Adrenal gland (tissue), 5 donors: ENCODE measurements around the gene ZNF341.

Experiments used
- POLR2A ChIP-seq, 2 donors: fragments of 450-650 bp; IDR thresholded peaks; one replicate each; pipeline ENCODE4 v1.6.1; 2017; ENCODE audit warnings: antibody characterized with exemption in 2 of 2, mild to moderate bottlenecking in 2 of 2, moderate library complexity in 1 of 2
- TF ChIP-seq, protein P1 (sequence below), 6 experiments: fragments of 450-650 bp in 4 of 6; fragments of 200-600 bp in 2 of 6; sonication (generic) in 1 of 6; IDR thresholded peaks; 1 replicate in 5 of 6; 2 replicates in 1 of 6; pipeline versions ENCODE4 v1.5.1 to v1.8.0; 2016 to 2021; ENCODE audit warnings: antibody characterized with exemption in 6 of 6, mild to moderate bottlenecking in 2 of 6, moderate library complexity in 1 of 6
- donor health status: DM: no; HTN: no; CAD: no.

DNA sequence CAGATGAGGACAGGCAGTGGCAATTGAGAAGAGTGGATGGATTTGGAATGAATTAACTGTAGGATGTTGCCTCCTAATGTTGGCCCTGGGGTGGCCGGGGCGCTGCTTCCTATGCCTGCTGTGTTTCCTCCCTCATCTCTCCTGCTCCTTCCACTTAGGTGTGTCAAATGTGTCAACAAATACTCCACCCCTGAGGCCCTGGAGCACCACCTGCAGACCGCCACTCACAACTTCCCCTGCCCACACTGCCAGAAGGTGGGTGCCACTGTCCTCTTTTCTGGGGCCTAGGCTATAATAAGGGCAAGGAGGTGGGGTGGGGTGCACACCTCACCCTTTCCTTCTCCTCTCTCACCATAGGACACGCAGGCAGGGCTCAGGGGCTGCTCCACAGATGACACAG lies 49.3 kb downstream of the ZNF341 start:
- TF ChIP-seq, protein P1, sequence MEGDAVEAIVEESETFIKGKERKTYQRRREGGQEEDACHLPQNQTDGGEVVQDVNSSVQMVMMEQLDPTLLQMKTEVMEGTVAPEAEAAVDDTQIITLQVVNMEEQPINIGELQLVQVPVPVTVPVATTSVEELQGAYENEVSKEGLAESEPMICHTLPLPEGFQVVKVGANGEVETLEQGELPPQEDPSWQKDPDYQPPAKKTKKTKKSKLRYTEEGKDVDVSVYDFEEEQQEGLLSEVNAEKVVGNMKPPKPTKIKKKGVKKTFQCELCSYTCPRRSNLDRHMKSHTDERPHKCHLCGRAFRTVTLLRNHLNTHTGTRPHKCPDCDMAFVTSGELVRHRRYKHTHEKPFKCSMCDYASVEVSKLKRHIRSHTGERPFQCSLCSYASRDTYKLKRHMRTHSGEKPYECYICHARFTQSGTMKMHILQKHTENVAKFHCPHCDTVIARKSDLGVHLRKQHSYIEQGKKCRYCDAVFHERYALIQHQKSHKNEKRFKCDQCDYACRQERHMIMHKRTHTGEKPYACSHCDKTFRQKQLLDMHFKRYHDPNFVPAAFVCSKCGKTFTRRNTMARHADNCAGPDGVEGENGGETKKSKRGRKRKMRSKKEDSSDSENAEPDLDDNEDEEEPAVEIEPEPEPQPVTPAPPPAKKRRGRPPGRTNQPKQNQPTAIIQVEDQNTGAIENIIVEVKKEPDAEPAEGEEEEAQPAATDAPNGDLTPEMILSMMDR (IDR thresholded peaks at IDR 0.05) = no peak
- TF ChIP-seq POLR2A (IDR thresholded peaks at IDR 0.05) = no peak
